ENCODE measurements around the gene VCL.
"Not testable (repeated sequence)": the region's sequence is repeated elsewhere in the genome, so short reads cannot be mapped to it uniquely, and the experiment has no call there.

The VCL gene

GRCh38 chr10:74058071-74058470 is 60.2 kb downstream of the VCL start:
- H3K4me3 ChIP-seq (ENCODE audit: control insufficient read depth, low read depth, low read length) = no peak overlapping the region
- no peak for TF ChIP-seq CTCF (conservative IDR thresholded peaks at IDR 0.05; ENCODE audit: control insufficient read depth, insufficient read depth, low read depth, low read length)
- no peak for DNase-seq (ENCODE audit: low read depth)

GRCh38 chr10:74058658-74059057 is 60.7 kb downstream of the VCL start:
- DNase-seq (ENCODE audit: low read depth) = no peak
- TF ChIP-seq CTCF (conservative IDR thresholded peaks at IDR 0.05; ENCODE audit: control insufficient read depth, insufficient read depth, low read depth, low read length) = no peak
- no peak overlapping the region for H3K4me3 ChIP-seq (ENCODE audit: control insufficient read depth, low read depth, low read length)

- DNase-seq (ENCODE audit: low read depth) = no peak
- no peak for TF ChIP-seq CTCF (conservative IDR thresholded peaks at IDR 0.05; ENCODE audit: control insufficient read depth, insufficient read depth, low read depth, low read length)
- no peak overlapping the region for H3K4me3 ChIP-seq (ENCODE audit: control insufficient read depth, low read depth, low read length)
These were observed 63.2 kb downstream of the VCL start for GRCh38 chr10:74061104-74061503.

- DNase-seq (ENCODE audit: low read depth); H3K4me3 ChIP-seq (ENCODE audit: control insufficient read depth, low read depth, low read length): not testable (repeated sequence)
These were observed 64.1 kb downstream of the VCL start for GRCh38 chr10:74061978-74062377.

- no peak for TF ChIP-seq CTCF (conservative IDR thresholded peaks at IDR 0.05; ENCODE audit: control insufficient read depth, insufficient read depth, low read depth, low read length)
- H3K4me3 ChIP-seq (ENCODE audit: control insufficient read depth, low read depth, low read length) = no peak overlapping the region
- DNase-seq (ENCODE audit: low read depth) = peak; percentile 39
These were observed 65.3 kb downstream of the VCL start for GRCh38 chr10:74063256-74063655.

GRCh38 chr10:74067373-74068352 is 69.7 kb downstream of the VCL start:
- H3K4me3 ChIP-seq (ENCODE audit: control insufficient read depth, low read depth, low read length) = no peak overlapping the region
- no peak for TF ChIP-seq CTCF (conservative IDR thresholded peaks at IDR 0.05; ENCODE audit: control insufficient read depth, insufficient read depth, low read depth, low read length)
- peak; percentile 60 for DNase-seq (ENCODE audit: low read depth)

- TF ChIP-seq CTCF (conservative IDR thresholded peaks at IDR 0.05; ENCODE audit: control insufficient read depth, insufficient read depth, low read depth, low read length) = no peak
- peak; percentile 78 for DNase-seq (ENCODE audit: low read depth)
These were observed 73.2 kb downstream of the VCL start for GRCh38 chr10:74071157-74071556.

More at GRCh38 chr10:74071157-74071556, 73.2 kb downstream of the VCL start:
- H3K4me3 ChIP-seq (ENCODE audit: control insufficient read depth, low read depth, low read length) = no peak overlapping the region
